Fibroblast of lung (primary cell): Measurements from ENCODE around the gene CILP. TPM values are rescaled to one million over a fixed set of nuclear protein-coding genes. Genes with fewer than 3 reads are reported as not detected.

Source experiments
- DNase-seq, 2 donors: peaks; one replicate each; pipeline versions ENCODE4 v3.0.0 to v3.0.0-alpha.2; 2010; ENCODE audit warnings: low read depth in 2 of 2
- H2AFZ ChIP-seq: 2 replicates; pipeline ENCODE4 v1.5.1; 2012; ENCODE audit warnings: low read length, control low read depth, inconsistent platforms
- H3K27ac ChIP-seq: 2 replicates; pipeline ENCODE4 v1.5.1; 2011; ENCODE audit warnings: low read length, control low read depth; ENCODE audit not compliant: insufficient read depth
- H3K27me3 ChIP-seq: 2 replicates; pipeline ENCODE4 v1.5.1; 2011; ENCODE audit warnings: mild to moderate bottlenecking, low read length; ENCODE audit not compliant: control insufficient read depth, insufficient read depth
- H3K36me3 ChIP-seq: 2 replicates; pipeline ENCODE4 v1.5.1; 2011; ENCODE audit warnings: low read length; ENCODE audit not compliant: control insufficient read depth, insufficient read depth
- H3K4me1 ChIP-seq: 2 replicates; pipeline ENCODE4 v1.5.1; 2011; ENCODE audit warnings: low read length; ENCODE audit not compliant: control insufficient read depth, insufficient read depth; ENCODE audit errors: extremely low read depth
- H3K4me2 ChIP-seq: 2 replicates; pipeline ENCODE4 v1.5.1; 2011; ENCODE audit warnings: low read length, control low read depth; ENCODE audit not compliant: insufficient read depth; ENCODE audit errors: extremely low read depth
- H3K4me3 ChIP-seq, 4 experiments: fragments of 200-600 bp in 1 of 4; sonication (generic) in 1 of 4; replicated peaks in 1 of 4; 2 replicates each; pipeline ENCODE4 v1.5.1; 2011 to 2016; ENCODE audit warnings: low read length in 4 of 4, low read depth in 3 of 4, mild to moderate bottlenecking in 3 of 4, control low read depth in 2 of 4, inconsistent platforms in 1 of 4, mixed read lengths in 1 of 4; ENCODE audit not compliant: insufficient read depth in 1 of 4; ENCODE audit errors: control extremely low read depth in 1 of 4
- H3K79me2 ChIP-seq: 2 replicates; pipeline ENCODE4 v1.5.1; 2012; ENCODE audit warnings: mild to moderate bottlenecking, low read length, inconsistent platforms; ENCODE audit not compliant: control insufficient read depth, insufficient read depth
- H3K9ac ChIP-seq: 2 replicates; pipeline ENCODE4 v1.5.1; 2011; ENCODE audit warnings: mild to moderate bottlenecking, low read length, control low read depth; ENCODE audit not compliant: insufficient read depth
- H3K9me3 ChIP-seq: 2 replicates; pipeline ENCODE4 v1.5.1; 2012; ENCODE audit warnings: low read depth, low read length; ENCODE audit not compliant: control insufficient read depth, insufficient read depth
- H4K20me1 ChIP-seq: 2 replicates; pipeline ENCODE4 v1.5.1; 2011; ENCODE audit warnings: low read length; ENCODE audit not compliant: control insufficient read depth, insufficient read depth; ENCODE audit errors: extremely low read depth
- CTCF ChIP-seq, 2 donors: IDR thresholded peaks in 1 of 2; conservative IDR thresholded peaks in 1 of 2; 1 replicate in 1 of 2; 2 replicates in 1 of 2; pipeline ENCODE4 v1.5.1; 2011 to 2012; ENCODE audit warnings: low read length in 2 of 2, control low read depth in 1 of 2, inconsistent platforms in 1 of 2, low read depth in 1 of 2, mild to moderate bottlenecking in 1 of 2
- EZH2 ChIP-seq: IDR thresholded peaks from 2 replicates; pipeline ENCODE4 v1.5.1; 2012; ENCODE audit warnings: low read length, control low read depth, mild to moderate bottlenecking; ENCODE audit errors: missing control alignments
- polyA plus RNA-seq, 2 donors: library from polyadenylated mRNA; depleted of rRNA in 1 of 2; stranded (reverse) in 1 of 2; unstranded in 1 of 2; fragments of >200 nt; gene quantifications; 2 replicates each; pipeline ENCODE4 v1.2.1, GENCODE V29; 2011 to 2012; ENCODE audit warnings: missing spikeins in 1 of 2
- total RNA-seq: library from RNA; depleted of rRNA; stranded (reverse); fragments of >200 nt; gene quantifications from 2 replicates; pipeline ENCODE4 v1.2.1, GENCODE V29; 2014

Gene CILP
- total and polyA plus RNA-seq, 2 donors (not counting 1 experiment from before 2014, with no cell fraction given): 0.06 to 0.17 TPM

GRCh38 chr15:65226221-65226620, 14.9 kb upstream of the CILP start:
- H3K79me2 ChIP-seq: no peaks in the 10 kb centered on the region
- H3K9me3 ChIP-seq: no peaks in the 10 kb centered on the region
- no peak for DNase-seq
- no peaks in the 10 kb centered on the region for H3K27me3 ChIP-seq
- H3K4me2 ChIP-seq: no peak overlapping the region
- H3K36me3 ChIP-seq: no peaks in the 10 kb centered on the region
- H3K27ac ChIP-seq: no peak overlapping the region
- H2AFZ ChIP-seq: no peak overlapping the region
- no peak for TF ChIP-seq CTCF (conservative IDR thresholded peaks at IDR 0.05 in 1 of 2, IDR thresholded peaks at IDR 0.05 in 1 of 2; ENCODE audit: low read depth in 1 of 2, low read length in 2 of 2)
- no peak for TF ChIP-seq EZH2
- no peak overlapping the region for H3K9ac ChIP-seq
- H4K20me1 ChIP-seq: no peaks in the 10 kb centered on the region
- H3K4me1 ChIP-seq: no peaks in the 10 kb centered on the region
- H3K4me3 ChIP-seq: no peak overlapping the region

DNA sequence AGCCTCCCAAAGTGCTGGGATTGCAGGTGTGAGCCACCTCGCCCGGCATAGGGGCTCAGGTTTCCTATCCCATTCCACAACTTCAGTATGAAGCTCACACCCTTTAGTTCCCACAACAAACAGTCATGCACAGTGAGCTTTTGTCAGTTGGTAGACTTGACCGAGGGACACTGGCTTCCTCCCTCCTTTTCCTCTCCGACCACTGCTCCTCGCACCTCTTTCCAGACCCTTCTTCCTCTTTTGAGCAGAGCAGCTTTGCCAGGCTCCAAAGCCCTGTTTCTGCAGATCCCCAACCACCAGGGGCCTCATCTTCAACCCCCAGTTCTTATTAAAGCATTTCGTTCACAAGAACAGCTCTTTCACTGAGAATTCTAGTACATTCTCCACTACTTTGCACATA, 12.7 kb upstream of the CILP start:
- no peak for DNase-seq
- Histone ChIP-seq H3K27me3 (no peaks in the 10 kb centered on the region), H3K9me3 (no peaks in the 10 kb centered on the region), H3K4me3 (no peak overlapping the region), H3K9ac (no peak overlapping the region), H3K4me2 (no peak overlapping the region), H3K27ac (no peak overlapping the region), H3K79me2 (no peaks in the 10 kb centered on the region), H4K20me1 (no peaks in the 10 kb centered on the region), H2AFZ (no peak overlapping the region), H3K4me1 (no peaks in the 10 kb centered on the region), H3K36me3 (no peaks in the 10 kb centered on the region)
- TF ChIP-seq CTCF (conservative IDR thresholded peaks at IDR 0.05 in 1 of 2, IDR thresholded peaks at IDR 0.05 in 1 of 2; ENCODE audit: low read depth in 1 of 2, low read length in 2 of 2): no peak
- TF ChIP-seq EZH2: no peak

GRCh38 chr15:65222891-65223290, 11.6 kb upstream of the CILP start:
- H3K9me3 ChIP-seq: no peaks in the 10 kb centered on the region
- H3K4me1 ChIP-seq: no peaks in the 10 kb centered on the region
- H3K27me3 ChIP-seq: peaks cover under 1% of the 10 kb centered on the region
- H3K4me3 ChIP-seq: no peak overlapping the region
- H3K27ac ChIP-seq: no peak overlapping the region
- H2AFZ ChIP-seq: no peak overlapping the region
- H3K79me2 ChIP-seq: no peaks in the 10 kb centered on the region
- H3K36me3 ChIP-seq: no peaks in the 10 kb centered on the region
- no peak for DNase-seq
- no peak for TF ChIP-seq CTCF (conservative IDR thresholded peaks at IDR 0.05 in 1 of 2, IDR thresholded peaks at IDR 0.05 in 1 of 2; ENCODE audit: low read depth in 1 of 2, low read length in 2 of 2)
- TF ChIP-seq EZH2: no peak
- H4K20me1 ChIP-seq: no peaks in the 10 kb centered on the region
- no peak overlapping the region for H3K9ac ChIP-seq
- H3K4me2 ChIP-seq: no peak overlapping the region
